KMS-11 (cell line): ENCODE measurements around the gene TMPRSS4.

Experiments
- H2AFZ ChIP-seq: fragments of 200-600 bp; sonication (generic); 2 replicates; pipeline ENCODE4 v1.6.1; 2016; ENCODE audit warnings: antibody characterized with exemption, mixed run types, low read depth
- H3K27ac ChIP-seq: fragments of 200-600 bp; sonication (generic); 2 replicates; pipeline ENCODE4 v1.6.1; 2016; ENCODE audit warnings: mild to moderate bottlenecking, mixed run types
- H3K27me3 ChIP-seq: fragments of 200-600 bp; sonication (generic); 2 replicates; pipeline ENCODE4 v1.6.1; 2017; ENCODE audit warnings: mild to moderate bottlenecking, low read depth, mixed run types, moderate library complexity; ENCODE audit not compliant: insufficient read depth
- H3K36me3 ChIP-seq: fragments of 200-600 bp; sonication (generic); 2 replicates; pipeline ENCODE4 v1.6.1; 2017; ENCODE audit warnings: mild to moderate bottlenecking, mixed run types; ENCODE audit not compliant: insufficient read depth
- H3K4me1 ChIP-seq: fragments of 200-600 bp; sonication (generic); 2 replicates; pipeline ENCODE4 v1.6.1; 2016; ENCODE audit warnings: mild to moderate bottlenecking, low read depth, mixed run types; ENCODE audit not compliant: poor library complexity, severe bottlenecking
- H3K4me2 ChIP-seq: fragments of 200-600 bp; sonication (generic); 2 replicates; pipeline ENCODE4 v1.7.0; 2016; ENCODE audit warnings: mild to moderate bottlenecking, mixed run types
- H3K4me3 ChIP-seq: fragments of 200-600 bp; sonication (generic); IDR thresholded peaks from 2 replicates; pipeline ENCODE4 v1.6.1; 2017; ENCODE audit warnings: low read depth, low read length, mixed read lengths; ENCODE audit not compliant: insufficient read depth
- H3K79me2 ChIP-seq: fragments of 200-600 bp; sonication (generic); 2 replicates; pipeline ENCODE4 v1.6.1; 2016; ENCODE audit warnings: low read depth, mixed run types; ENCODE audit not compliant: insufficient read depth
- H3K9ac ChIP-seq: fragments of 200-600 bp; sonication (generic); 2 replicates; pipeline ENCODE4 v1.6.1; 2016; ENCODE audit warnings: mild to moderate bottlenecking, mixed run types
- H4K20me1 ChIP-seq: fragments of 200-600 bp; sonication (generic); 2 replicates; pipeline ENCODE4 v1.6.1; 2016; ENCODE audit warnings: mild to moderate bottlenecking, mixed run types; ENCODE audit not compliant: insufficient read depth
- TF ChIP-seq, protein P1 (sequence below): fragments of 200-600 bp; sonication (generic); conservative IDR thresholded peaks from 2 replicates; pipeline ENCODE4 v1.6.1; 2017; ENCODE audit warnings: low read depth, mild to moderate bottlenecking, antibody characterized with exemption, low read length, moderate library complexity, mixed read lengths

TMPRSS4 gene

GRCh38 chr11:118095493-118095892, 18.6 kb downstream of the TMPRSS4 start:
- Histone ChIP-seq H3K36me3 (no peaks in the 10 kb centered on the region), H3K4me3 (no peak overlapping the region), H4K20me1 (no peaks in the 10 kb centered on the region), H2AFZ (no peak overlapping the region), H3K79me2 (no peaks in the 10 kb centered on the region), H3K27ac (no peak overlapping the region), H3K9ac (no peak overlapping the region), H3K4me2 (no peak overlapping the region), H3K4me1 (no peaks in the 10 kb centered on the region), H3K27me3 (no peaks in the 10 kb centered on the region)
- TF ChIP-seq, protein P1, sequence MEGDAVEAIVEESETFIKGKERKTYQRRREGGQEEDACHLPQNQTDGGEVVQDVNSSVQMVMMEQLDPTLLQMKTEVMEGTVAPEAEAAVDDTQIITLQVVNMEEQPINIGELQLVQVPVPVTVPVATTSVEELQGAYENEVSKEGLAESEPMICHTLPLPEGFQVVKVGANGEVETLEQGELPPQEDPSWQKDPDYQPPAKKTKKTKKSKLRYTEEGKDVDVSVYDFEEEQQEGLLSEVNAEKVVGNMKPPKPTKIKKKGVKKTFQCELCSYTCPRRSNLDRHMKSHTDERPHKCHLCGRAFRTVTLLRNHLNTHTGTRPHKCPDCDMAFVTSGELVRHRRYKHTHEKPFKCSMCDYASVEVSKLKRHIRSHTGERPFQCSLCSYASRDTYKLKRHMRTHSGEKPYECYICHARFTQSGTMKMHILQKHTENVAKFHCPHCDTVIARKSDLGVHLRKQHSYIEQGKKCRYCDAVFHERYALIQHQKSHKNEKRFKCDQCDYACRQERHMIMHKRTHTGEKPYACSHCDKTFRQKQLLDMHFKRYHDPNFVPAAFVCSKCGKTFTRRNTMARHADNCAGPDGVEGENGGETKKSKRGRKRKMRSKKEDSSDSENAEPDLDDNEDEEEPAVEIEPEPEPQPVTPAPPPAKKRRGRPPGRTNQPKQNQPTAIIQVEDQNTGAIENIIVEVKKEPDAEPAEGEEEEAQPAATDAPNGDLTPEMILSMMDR = no peak

DNA sequence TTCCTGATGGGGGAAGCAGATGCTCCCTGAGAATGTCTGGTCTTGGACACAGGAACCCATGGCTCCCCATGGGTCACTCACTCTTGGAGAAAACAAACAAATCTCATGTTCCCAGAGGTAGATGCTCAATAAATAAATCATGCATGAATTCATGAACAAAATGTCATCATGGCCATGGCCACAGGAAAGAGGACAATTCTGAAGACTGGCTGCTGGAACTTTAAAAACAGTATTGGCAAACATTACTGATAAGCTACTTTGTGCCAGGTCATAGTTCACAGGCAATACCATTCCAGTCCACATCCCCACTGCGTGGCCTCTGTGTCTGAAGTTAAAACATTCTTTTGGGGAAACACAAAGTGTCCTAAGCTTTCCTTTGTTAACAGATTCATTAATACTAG, 19.1 kb downstream of the TMPRSS4 start:
- Histone ChIP-seq H3K9ac (no peak overlapping the region), H3K4me3 (no peak overlapping the region), H4K20me1 (no peaks in the 10 kb centered on the region), H2AFZ (no peak overlapping the region), H3K79me2 (no peaks in the 10 kb centered on the region), H3K4me1 (no peaks in the 10 kb centered on the region), H3K4me2 (no peak overlapping the region), H3K27me3 (no peaks in the 10 kb centered on the region), H3K36me3 (no peaks in the 10 kb centered on the region), H3K27ac (no peak overlapping the region)
- TF ChIP-seq, protein P1 = no peak

DNA sequence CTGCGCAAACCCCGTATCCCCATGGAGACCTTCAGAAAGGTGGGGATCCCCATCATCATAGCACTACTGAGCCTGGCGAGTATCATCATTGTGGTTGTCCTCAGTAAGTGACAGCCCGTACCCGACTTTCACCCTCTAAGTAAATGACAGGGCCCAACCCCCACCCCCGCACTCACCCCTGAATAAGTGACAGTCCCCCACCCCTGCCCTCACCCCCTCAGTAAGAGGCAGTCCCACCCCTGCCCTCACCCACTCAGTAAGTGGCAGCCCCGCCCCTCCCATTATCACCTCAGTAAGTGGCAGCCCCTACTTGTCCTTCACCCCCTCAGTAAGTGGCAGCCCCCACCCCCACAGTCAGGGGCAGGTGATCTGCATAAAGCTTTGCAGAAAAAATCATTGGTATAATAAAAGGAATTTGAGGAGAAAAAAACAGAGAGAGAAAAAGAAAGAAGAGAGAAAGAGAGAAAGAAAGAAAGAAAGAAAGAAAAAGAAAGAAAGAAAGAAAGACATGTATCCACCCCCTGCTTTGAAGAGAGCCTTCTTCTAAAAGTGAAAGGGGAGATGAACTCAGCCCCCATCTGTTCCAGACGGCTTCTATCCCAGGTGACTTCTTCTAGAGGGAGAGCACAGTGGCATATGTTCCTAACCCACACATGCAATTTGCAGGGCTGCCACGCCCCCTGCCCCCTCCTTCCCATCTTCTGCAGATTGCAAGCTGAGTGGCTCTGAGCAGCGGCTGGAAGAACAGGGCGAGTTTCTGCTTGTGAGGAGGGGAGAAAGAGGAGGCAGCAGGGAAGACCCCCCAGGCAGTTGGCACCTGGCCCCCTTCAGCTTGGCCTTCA, 22.3 kb downstream of the TMPRSS4 start:
- H3K9ac ChIP-seq = no peak overlapping the region
- TF ChIP-seq, protein P1 = no peak
- H4K20me1 ChIP-seq = no peaks in the 10 kb centered on the region
- H3K27ac ChIP-seq = no peak overlapping the region
- H3K4me2 ChIP-seq = no peak overlapping the region
- no peak overlapping the region for H3K4me3 ChIP-seq
- H3K27me3 ChIP-seq = no peaks in the 10 kb centered on the region
- no peaks in the 10 kb centered on the region for H3K36me3 ChIP-seq
- no peaks in the 10 kb centered on the region for H3K79me2 ChIP-seq
- H2AFZ ChIP-seq = no peak overlapping the region
- no peaks in the 10 kb centered on the region for H3K4me1 ChIP-seq

- Histone ChIP-seq H2AFZ (no peak overlapping the region), H3K27ac (no peak overlapping the region), H3K79me2 (no peaks in the 10 kb centered on the region), H4K20me1 (no peaks in the 10 kb centered on the region), H3K36me3 (no peaks in the 10 kb centered on the region), H3K4me3 (no peak overlapping the region), H3K4me2 (no peak overlapping the region), H3K4me1 (no peaks in the 10 kb centered on the region), H3K27me3 (no peaks in the 10 kb centered on the region), H3K9ac (no peak overlapping the region)
- TF ChIP-seq, protein P1 = no peak
These were observed 23.1 kb downstream of the TMPRSS4 start for GRCh38 chr11:118099838-118100556.
